ENCODE measurements around the gene ENC1.

DNA sequence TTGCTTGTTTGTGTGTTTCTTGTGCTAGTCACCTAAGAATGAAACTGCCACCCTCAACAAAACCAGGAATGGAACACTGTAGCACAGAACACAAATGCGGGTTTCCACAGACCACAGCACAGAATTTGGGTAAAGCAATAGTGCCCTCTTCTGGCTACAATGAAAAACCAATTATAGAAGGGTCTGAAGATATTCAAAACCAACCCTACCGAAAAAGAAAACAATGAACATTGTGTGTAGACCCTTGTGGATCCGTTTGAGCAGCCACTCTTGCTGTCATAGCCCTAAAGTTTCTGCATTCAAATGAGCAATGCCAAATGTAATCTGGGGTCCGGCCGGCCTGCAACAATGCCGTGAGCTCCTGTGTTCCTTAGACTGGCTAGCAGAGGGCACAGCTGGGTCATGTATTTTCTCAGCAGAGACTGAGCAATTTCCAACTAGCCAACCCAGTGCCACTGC lies 8.3 kb upstream of the ENC1 start:
- no peak for TF ChIP-seq EZH2 (IDR thresholded peaks at IDR 0.05)
- TF ChIP-seq POLR2AphosphoS5 (IDR thresholded peaks at IDR 0.05; ENCODE audit: borderline replicate concordance, low read depth, low read length), result no peak
